ENCODE results near the gene RIMS4. TPM values are rescaled to one million over a fixed set of nuclear protein-coding genes. Genes with fewer than 3 reads are reported as not detected.
A peak's percentile ranks its signal among the peaks of the same experiment; 100 is the strongest.

The RIMS4 gene
- total and polyA plus RNA-seq, 9 of the 15 experiments (the other 6 are each of a cell fraction or from before 2014, with no cell fraction given): 0.04 TPM; not detected in 8

DNA sequence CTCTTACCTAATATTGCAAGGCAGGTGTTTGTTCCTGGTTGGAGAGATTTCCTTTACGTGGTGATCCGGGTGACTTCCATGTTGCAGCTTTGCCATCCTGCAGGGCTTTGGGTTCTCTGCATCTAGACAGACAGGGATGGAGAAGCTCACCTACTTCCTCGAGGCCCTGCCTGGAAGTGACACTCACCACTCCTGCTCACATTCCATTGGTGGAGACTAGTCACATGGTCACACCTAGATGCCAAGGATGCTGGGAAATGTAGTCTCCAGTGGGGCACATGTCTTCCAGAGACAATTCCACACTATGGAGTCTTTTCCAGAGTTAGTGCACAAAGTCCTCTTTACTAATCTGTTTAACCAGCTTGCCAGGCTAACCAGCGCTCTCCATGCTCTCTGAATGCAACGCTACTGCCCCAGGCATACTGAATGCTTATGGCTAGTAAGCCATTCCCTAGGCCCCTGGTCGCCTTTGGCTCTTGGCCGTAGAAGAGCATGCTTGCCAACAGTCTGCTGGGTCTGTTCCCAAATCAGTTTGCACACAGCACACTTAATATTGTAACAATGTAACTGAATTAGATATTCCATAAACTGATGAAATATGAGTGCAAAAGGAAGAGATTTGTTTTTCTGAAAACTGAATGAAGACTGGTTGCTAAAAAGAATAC is 71.4 kb downstream of the RIMS4 start (continued):
- TF ChIP-seq, protein P1, sequence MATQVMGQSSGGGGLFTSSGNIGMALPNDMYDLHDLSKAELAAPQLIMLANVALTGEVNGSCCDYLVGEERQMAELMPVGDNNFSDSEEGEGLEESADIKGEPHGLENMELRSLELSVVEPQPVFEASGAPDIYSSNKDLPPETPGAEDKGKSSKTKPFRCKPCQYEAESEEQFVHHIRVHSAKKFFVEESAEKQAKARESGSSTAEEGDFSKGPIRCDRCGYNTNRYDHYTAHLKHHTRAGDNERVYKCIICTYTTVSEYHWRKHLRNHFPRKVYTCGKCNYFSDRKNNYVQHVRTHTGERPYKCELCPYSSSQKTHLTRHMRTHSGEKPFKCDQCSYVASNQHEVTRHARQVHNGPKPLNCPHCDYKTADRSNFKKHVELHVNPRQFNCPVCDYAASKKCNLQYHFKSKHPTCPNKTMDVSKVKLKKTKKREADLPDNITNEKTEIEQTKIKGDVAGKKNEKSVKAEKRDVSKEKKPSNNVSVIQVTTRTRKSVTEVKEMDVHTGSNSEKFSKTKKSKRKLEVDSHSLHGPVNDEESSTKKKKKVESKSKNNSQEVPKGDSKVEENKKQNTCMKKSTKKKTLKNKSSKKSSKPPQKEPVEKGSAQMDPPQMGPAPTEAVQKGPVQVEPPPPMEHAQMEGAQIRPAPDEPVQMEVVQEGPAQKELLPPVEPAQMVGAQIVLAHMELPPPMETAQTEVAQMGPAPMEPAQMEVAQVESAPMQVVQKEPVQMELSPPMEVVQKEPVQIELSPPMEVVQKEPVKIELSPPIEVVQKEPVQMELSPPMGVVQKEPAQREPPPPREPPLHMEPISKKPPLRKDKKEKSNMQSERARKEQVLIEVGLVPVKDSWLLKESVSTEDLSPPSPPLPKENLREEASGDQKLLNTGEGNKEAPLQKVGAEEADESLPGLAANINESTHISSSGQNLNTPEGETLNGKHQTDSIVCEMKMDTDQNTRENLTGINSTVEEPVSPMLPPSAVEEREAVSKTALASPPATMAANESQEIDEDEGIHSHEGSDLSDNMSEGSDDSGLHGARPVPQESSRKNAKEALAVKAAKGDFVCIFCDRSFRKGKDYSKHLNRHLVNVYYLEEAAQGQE (IDR thresholded peaks at IDR 0.05; ENCODE audit: borderline replicate concordance): peak; percentile 52; the same call in 1 of the 2 replicates
- TF ChIP-seq, protein P1 (CRISPR knock-in tag; IDR thresholded peaks at IDR 0.05; ENCODE audit: low read depth): no peak
- TF ChIP-seq YY1 (IDR thresholded peaks at IDR 0.05; ENCODE audit: borderline replicate concordance in 1 of 3, control insufficient read depth in 1 of 3, extremely low read depth in 1 of 3, insufficient read depth in 3 of 3, insufficient read length in 1 of 3, insufficient replicate concordance in 2 of 3, low read depth in 1 of 3, low read length in 2 of 3) (no peak), KAT7 (CRISPR knock-in tag; IDR thresholded peaks at IDR 0.05; ENCODE audit: borderline replicate concordance) (no peak), KDM5B (IDR thresholded peaks at IDR 0.05; ENCODE audit: insufficient replicate concordance, low read depth, low read length) (no peak), MAZ (CRISPR knock-in tag; conservative IDR thresholded peaks at IDR 0.05 in 1 of 2, IDR thresholded peaks at IDR 0.05 in 1 of 2) (no peak), RBFOX2 (IDR thresholded peaks at IDR 0.05; ENCODE audit: low read depth, low read length) (no peak), CBFB (CRISPR knock-in tag; IDR thresholded peaks at IDR 0.05) (no peak), MBD2 (IDR thresholded peaks at IDR 0.05; ENCODE audit: borderline replicate concordance, low read depth) (peak; percentile 79), ELF1 (tag; IDR thresholded peaks at IDR 0.05) (peak; percentile 89), NR4A1 (CRISPR knock-in tag; IDR thresholded peaks at IDR 0.05) (no peak), NR4A1 (tag; IDR thresholded peaks at IDR 0.05) (no peak), ZNF3 (CRISPR knock-in tag; IDR thresholded peaks at IDR 0.05) (no peak), ZNF143 (CRISPR knock-in tag; IDR thresholded peaks at IDR 0.05) (peak; percentile 92)
- TF ChIP-seq, protein P2, sequence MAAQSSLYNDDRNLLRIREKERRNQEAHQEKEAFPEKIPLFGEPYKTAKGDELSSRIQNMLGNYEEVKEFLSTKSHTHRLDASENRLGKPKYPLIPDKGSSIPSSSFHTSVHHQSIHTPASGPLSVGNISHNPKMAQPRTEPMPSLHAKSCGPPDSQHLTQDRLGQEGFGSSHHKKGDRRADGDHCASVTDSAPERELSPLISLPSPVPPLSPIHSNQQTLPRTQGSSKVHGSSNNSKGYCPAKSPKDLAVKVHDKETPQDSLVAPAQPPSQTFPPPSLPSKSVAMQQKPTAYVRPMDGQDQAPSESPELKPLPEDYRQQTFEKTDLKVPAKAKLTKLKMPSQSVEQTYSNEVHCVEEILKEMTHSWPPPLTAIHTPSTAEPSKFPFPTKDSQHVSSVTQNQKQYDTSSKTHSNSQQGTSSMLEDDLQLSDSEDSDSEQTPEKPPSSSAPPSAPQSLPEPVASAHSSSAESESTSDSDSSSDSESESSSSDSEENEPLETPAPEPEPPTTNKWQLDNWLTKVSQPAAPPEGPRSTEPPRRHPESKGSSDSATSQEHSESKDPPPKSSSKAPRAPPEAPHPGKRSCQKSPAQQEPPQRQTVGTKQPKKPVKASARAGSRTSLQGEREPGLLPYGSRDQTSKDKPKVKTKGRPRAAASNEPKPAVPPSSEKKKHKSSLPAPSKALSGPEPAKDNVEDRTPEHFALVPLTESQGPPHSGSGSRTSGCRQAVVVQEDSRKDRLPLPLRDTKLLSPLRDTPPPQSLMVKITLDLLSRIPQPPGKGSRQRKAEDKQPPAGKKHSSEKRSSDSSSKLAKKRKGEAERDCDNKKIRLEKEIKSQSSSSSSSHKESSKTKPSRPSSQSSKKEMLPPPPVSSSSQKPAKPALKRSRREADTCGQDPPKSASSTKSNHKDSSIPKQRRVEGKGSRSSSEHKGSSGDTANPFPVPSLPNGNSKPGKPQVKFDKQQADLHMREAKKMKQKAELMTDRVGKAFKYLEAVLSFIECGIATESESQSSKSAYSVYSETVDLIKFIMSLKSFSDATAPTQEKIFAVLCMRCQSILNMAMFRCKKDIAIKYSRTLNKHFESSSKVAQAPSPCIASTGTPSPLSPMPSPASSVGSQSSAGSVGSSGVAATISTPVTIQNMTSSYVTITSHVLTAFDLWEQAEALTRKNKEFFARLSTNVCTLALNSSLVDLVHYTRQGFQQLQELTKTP (IDR thresholded peaks at IDR 0.05; ENCODE audit: low read depth in 1 of 2, partially characterized antibody in 2 of 2): peak in 1 of 2 experiments; percentile 84
